GM18502 (cell line): ENCODE results near the gene ELFN1.

Experiments used
- ATAC-seq: cut with Tn5 transposase; IDR thresholded peaks from one replicate; pipeline ENCODE4 v1.9.1; 2021; ENCODE audit warnings: mild to moderate bottlenecking; ENCODE audit not compliant: unreplicated experiment, poor library complexity

Gene ELFN1

DNA sequence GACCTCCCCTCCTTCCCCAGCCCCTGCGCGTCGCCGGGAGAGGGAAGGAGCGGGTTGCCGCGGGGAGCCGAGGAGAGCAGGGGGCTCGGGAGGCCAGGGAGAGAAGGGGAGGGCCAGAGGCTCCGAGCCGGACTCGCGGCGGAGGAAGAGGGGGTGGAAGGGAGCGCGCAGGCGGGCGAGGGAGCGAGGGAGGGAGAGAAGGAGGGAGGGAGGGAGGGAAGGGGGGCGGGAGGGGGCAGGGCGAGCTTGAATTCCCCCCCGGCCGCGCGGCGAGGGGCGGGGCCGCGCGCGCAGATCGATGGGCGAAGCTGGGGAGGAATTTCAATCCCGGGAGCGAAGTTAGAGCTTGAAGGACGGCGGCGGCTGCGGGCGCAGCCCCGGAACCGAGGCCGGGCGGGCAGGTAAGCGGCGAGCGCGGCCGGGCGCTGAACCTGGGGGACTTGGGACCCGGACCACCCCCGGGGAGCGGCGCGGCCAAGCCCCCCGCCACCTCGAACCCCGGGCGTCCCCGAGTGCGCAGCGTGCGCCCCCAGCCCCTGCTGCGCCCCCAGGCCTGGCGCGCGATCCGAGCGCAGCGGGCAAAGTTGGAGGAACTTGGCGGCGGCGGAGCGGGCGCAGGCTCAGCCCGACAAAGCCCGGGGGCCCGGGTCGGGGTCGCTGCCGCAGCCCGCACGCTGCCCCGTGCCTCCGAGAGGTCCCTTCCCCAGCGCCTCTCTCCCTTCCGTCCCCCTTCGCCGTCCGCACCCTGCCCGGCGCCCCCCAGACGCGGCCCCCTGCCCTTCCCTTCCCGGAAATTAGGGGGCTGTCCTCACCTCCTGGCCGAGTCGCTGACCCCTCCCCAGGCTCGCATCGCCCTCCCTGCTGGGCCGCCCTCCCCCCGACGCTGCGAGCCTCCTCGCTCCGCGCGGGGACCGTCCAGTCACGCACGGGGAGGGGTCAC lies at the start of gene ELFN1:
TSS of gene ELFN1 (plus strand) at position 324 of the 940 bp plus-strand sequence. CDS start 74,320 bp downstream, outside the sequence.
- ATAC-seq = no peak

- no peak for ATAC-seq
Observed at GRCh38 chr7:1620835-1621234, 49.2 kb upstream of the ELFN1 start.

DNA sequence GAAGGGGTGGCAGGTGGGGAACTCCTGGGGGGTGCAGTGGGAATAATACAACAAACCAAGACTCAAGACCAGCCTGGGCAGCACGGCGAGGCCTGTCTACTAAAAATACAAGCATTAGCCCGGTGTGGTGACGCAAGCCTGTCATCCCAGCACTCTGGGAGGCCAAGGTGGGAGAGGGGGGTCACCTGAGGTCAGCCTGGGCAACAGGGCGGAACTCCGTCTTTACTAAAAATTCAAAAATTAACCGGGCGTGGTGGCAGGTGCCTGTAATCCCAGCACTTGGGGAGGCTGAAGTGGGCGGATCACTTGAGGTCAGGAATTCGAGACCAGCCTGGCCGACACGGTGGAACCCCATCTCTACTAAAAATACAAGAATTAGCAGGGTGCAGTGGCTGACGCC lies 48.4 kb upstream of the ELFN1 start:
- no peak for ATAC-seq

DNA sequence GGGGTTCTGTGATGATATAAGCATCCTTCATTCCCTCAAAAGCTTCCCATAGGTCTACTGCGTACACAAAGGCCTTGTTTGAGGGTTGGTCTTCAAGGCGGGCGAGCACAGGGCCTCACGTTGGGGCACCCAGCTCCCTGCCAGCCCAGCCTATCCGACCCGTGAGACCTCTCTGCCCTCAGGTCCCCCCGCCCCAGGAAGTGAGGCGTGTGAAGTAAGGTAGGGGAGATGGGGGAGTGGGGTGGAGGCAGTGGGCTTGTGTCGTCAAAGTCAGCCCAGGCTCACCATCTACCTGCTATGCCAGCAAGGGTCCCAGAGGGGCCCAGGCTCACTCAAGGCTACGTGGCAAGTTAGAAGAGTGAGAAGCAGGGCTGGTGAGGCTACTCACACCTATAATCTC lies 47.6 kb upstream of the ELFN1 start:
- no peak for ATAC-seq

- ATAC-seq = no peak
Observed at GRCh38 chr7:1623810-1624209, 46.3 kb upstream of the ELFN1 start.

- ATAC-seq = no peak
Observed at GRCh38 chr7:1624999-1625927, 44.8 kb upstream of the ELFN1 start.

- ATAC-seq = no peak
Observed at GRCh38 chr7:1626769-1627168, 43.3 kb upstream of the ELFN1 start.

GRCh38 chr7:1630700-1631336 lies 39.3 kb upstream of the ELFN1 start:
- no peak for ATAC-seq

DNA sequence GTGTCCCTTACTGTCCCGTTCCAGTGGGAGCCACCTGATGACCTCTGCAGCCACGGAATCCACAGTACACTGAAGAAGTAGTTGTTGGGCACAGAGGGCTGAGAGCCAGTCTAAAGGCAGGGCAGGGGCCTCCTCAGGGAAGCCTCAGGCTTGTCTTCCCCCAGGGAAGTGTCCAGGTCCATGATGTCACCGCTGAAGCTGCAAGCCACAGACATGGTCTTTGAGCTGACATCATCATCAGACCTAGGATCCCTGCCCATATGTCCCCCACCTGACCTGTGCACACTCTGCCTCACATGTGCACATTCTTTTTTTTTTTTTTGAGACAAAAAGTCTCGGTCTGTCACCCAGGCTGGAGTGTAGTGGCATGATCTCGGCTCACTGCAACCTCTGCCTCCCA lies 38.4 kb upstream of the ELFN1 start:
- ATAC-seq = no peak

GRCh38 chr7:1632506-1632905 lies 37.6 kb upstream of the ELFN1 start:
- ATAC-seq = no peak

DNA sequence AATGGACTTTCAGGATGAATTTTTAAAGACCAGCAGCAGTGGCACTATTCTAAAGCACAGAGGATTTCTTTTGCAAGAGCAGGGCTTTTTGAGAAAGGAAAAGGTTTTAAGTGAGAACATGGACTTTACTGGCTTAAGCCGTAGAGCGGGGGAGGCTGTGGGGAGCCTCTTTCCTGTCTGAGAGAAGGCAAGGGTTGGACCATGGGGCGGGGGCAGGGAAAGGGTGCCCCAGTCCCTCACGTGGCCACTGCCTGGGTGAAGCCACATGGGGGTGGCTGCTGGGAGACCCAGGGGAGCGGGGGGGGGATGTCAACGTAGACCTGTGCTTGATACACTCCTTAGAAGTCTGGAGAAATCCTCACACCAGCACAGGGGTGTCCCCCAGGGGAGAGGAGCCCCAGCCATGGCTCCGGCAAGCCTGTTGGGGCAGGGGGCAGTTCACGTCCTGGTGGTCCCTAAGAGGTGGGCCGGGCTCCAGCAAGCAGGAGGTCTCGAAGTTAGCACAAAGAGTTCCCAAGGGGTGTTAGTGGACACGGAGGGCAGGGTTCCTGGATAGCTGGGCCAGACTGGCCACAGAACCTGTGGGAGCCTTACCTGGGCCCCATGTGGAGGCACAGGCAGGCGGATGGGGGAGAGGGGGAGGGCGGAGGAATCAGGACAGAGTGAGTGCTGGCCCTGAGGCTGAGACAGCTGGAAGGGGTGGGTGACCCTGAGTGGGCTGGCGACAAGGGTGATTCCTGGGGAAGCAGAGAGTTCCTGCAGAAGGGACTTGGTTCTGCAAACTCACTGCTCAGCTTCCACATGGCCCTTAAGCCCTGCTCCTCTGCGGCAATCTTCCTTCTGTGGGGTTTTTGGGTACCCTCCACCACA lies 36.9 kb upstream of the ELFN1 start:
- ATAC-seq = no peak

DNA sequence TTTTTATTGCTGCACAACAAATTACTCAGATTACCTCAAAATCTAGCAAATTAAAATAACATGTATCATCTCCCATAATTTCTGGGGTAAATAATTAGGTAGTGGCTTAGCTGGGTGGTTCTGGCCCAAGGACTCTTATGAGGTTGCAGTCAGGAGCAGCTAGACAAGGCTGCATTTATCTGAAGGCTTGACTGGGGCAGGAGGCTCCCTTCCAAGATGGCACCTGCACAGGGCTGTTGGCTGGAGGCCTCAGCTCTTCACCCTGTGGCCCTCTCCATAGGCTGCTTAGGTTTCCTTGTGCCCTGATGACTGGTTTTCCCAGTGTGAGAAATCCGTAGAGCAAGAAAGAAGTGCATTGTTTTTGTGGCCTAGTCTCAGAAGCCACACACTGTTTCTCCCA lies 34.7 kb upstream of the ELFN1 start:
- no peak for ATAC-seq

GRCh38 chr7:1637155-1637554 lies 32.9 kb upstream of the ELFN1 start:
- no peak for ATAC-seq

DNA sequence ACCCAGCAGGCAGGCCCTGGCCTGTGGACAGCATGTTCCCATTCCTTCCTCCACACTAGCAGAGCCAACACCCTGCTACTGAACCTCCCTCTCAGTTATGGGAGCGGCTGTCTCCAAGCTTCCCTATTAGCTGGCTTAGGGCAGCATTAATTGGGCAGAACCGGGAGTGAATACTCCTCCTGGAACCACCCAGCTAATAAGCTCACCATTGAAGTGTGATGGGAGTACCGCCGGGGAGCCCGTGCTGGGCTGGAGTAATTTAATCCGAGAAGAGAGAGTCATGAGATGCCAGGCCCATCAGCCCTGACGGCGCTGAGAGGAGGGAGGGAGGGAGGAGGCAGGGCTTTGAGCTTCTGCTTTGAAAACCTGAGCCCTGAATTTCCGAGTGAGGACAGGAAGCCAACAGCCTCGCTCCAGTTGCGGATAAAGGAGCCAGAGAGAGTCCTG lies 31.8 kb upstream of the ELFN1 start:
- no peak for ATAC-seq

DNA sequence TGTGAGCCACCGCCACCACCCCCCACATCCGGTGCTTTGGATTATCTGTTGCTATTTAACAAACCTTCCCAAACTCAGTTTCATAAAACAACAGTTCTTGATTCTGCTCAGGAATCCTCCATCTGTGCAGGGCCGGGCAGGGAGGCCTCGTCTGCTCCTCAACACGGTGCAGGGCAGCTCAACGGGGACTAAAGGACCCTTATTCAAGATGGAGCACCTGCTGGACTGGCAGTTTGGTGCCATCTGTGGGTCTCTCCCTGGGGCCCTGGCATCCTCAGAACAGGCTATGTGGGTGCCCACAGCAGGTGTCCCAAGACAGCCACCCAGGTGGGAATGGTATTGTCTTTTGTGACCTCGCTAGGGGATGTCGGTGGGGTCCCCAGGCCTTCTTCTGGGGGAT lies 31.0 kb upstream of the ELFN1 start:
- no peak for ATAC-seq

- ATAC-seq = no peak
Observed at GRCh38 chr7:1639532-1640175, 30.4 kb upstream of the ELFN1 start.

DNA sequence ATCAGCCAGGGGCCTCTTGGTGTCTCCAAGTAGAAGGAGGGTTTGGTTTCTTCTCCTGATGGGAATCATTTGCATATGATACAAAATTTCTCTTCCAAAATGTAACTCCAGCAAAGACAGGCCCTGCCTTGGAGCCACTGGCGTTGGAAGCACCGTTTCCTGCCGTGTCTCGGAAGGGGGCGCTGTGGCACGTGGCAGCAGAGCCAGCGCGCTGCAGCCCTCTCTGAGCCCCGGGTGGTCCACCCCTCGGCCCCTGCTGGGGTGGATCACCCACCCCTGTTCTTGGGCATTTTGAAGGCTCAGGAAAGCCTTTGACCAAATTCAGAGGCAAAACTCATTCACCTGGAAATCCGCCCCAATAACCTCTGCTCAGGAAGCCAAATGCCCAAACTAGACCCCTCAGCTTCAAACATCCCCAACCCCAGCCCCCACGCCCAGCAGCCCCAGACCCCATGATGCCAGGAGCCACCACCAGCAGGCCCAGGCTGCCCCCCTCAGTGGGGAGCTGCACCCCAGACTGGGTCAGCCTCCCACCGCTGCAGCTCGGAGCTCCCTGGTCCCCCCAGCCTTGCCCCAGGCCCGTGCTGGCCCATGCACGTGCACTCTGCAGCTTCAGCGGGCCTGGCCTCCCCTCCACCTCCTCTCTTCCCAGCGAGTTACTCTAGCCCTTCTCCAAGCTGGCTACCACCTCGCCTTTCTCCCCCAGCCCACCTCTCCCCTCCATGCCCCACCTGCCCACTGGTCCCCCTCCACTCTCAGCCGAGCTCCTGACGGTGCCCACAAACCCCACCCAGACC lies 29.5 kb upstream of the ELFN1 start:
- ATAC-seq = no peak

GRCh38 chr7:1641173-1641572 lies 28.9 kb upstream of the ELFN1 start:
- no peak for ATAC-seq
